HG02759 (cell line): ENCODE measurements around the gene TGFBRAP1.

ENCODE experiments used
- ATAC-seq: cut with Tn5 transposase; IDR thresholded peaks from one replicate; pipeline ENCODE4 v1.9.1; 2021; ENCODE audit warnings: mild to moderate bottlenecking, moderate library complexity; ENCODE audit not compliant: unreplicated experiment

TGFBRAP1 gene

GRCh38 chr2:105242286-105242993 is 87.1 kb downstream of the TGFBRAP1 start:
- no peak for ATAC-seq

- no peak for ATAC-seq
Measured at GRCh38 chr2:105241443-105241842, 88.1 kb downstream of the TGFBRAP1 start, which contains the start of gene GPR45. GPR45 (plus strand) TSS chr2:105241743; CDS start chr2:105241859, 116 bp downstream.

GRCh38 chr2:105239924-105240323 is 89.6 kb downstream of the TGFBRAP1 start:
- no peak for ATAC-seq

- no peak for ATAC-seq
Measured at GRCh38 chr2:105238664-105239240, 90.8 kb downstream of the TGFBRAP1 start.

GRCh38 chr2:105237045-105237765 is 92.3 kb downstream of the TGFBRAP1 start:
- ATAC-seq, result no peak

GRCh38 chr2:105236060-105236424 is 93.5 kb downstream of the TGFBRAP1 start:
- no peak for ATAC-seq

- ATAC-seq, result peak; percentile 77
Measured at GRCh38 chr2:105235388-105236059, 94.0 kb downstream of the TGFBRAP1 start.

- ATAC-seq, result no peak
Measured at GRCh38 chr2:105231232-105231619, 98.3 kb downstream of the TGFBRAP1 start.

GRCh38 chr2:105224444-105224843 is 105.1 kb downstream of the TGFBRAP1 start:
- no peak for ATAC-seq

- no peak for ATAC-seq
Measured at GRCh38 chr2:105220604-105221003, 108.9 kb downstream of the TGFBRAP1 start.

- no peak for ATAC-seq
Measured at GRCh38 chr2:105215586-105216192, 113.8 kb downstream of the TGFBRAP1 start.
